ENCODE results near the gene CDH4.

The CDH4 gene

GRCh38 chr20:61705386-61706258 is 453.6 kb downstream of the CDH4 start:
- no peak for DNase-seq
- TF ChIP-seq GATA1 (IDR thresholded peaks at IDR 0.05; ENCODE audit: low read depth, low read length), result no peak
- TF ChIP-seq POLR2A (IDR thresholded peaks at IDR 0.05; ENCODE audit: low read length), result no peak

DNA sequence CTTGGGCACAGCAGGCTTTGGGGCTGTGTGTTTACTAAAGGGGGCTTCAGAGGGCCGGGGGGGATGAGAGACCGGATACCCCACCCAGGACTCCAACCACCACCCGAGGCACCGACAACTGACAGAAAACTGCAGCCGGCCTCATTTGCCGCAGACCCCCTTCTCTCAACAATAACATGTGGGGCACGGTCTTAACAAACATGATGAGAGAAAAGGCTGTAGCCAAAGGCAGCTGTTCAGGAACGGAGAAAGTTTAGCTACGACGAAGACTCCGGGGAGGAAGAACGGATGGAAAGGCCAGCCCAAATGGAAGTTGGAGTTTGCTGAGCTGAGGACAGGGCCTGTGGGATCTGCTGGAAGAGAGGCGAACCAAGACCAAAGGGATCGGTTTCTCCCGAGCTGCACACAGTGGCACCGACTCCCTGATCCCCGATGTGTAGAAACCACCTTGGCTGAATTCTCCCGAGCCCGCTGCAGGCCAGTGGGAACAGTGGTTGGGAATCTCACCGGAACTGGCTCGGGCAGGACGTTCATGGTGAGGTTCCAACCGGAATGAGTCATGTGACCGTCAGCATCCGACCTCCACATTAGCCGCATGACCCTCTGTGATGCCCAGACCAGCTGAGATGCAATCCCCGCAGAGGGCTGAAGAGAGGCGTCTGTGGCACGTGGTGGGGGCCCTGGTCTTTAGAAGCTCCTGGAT is 454.3 kb downstream of the CDH4 start:
- TF ChIP-seq GATA1 (IDR thresholded peaks at IDR 0.05; ENCODE audit: low read depth, low read length) (no peak), POLR2A (IDR thresholded peaks at IDR 0.05; ENCODE audit: low read length) (no peak)
- DNase-seq, result no peak

GRCh38 chr20:61708891-61709290 is 456.8 kb downstream of the CDH4 start:
- TF ChIP-seq POLR2A (IDR thresholded peaks at IDR 0.05; ENCODE audit: low read length), result no peak
- TF ChIP-seq GATA1 (IDR thresholded peaks at IDR 0.05; ENCODE audit: low read depth, low read length), result no peak
- DNase-seq, result no peak

DNA sequence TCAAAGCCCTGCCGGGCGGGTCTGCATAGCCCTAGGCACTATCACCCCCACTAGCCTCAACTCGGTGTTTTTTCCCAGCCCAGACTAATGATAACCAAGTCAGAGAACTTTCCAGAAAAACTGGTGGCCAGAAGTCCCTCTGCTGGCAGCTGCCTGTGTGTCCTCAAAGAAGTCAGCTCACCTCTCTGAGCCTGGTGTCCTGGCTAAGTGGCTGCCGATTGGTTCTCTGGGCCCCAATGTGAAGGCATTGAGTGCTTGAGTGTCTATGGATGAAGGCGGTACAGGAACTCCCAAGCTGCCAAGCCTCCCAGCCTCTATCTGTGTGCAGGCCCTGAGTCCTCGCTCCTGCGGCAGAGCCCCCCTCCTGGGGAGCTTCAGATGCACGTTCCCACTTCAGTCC is 458.0 kb downstream of the CDH4 start:
- DNase-seq, result no peak
- TF ChIP-seq POLR2A (IDR thresholded peaks at IDR 0.05; ENCODE audit: low read length), result no peak
- no peak for TF ChIP-seq GATA1 (IDR thresholded peaks at IDR 0.05; ENCODE audit: low read depth, low read length)

- no peak for TF ChIP-seq GATA1 (IDR thresholded peaks at IDR 0.05; ENCODE audit: low read depth, low read length)
- no peak for TF ChIP-seq POLR2A (IDR thresholded peaks at IDR 0.05; ENCODE audit: low read length)
- no peak for DNase-seq
Observed at GRCh38 chr20:61712688-61713087, 460.6 kb downstream of the CDH4 start.

- no peak for DNase-seq
- TF ChIP-seq GATA1 (IDR thresholded peaks at IDR 0.05; ENCODE audit: low read depth, low read length) (no peak), POLR2A (IDR thresholded peaks at IDR 0.05; ENCODE audit: low read length) (no peak)
Observed at GRCh38 chr20:61718361-61719005, 466.4 kb downstream of the CDH4 start.

DNA sequence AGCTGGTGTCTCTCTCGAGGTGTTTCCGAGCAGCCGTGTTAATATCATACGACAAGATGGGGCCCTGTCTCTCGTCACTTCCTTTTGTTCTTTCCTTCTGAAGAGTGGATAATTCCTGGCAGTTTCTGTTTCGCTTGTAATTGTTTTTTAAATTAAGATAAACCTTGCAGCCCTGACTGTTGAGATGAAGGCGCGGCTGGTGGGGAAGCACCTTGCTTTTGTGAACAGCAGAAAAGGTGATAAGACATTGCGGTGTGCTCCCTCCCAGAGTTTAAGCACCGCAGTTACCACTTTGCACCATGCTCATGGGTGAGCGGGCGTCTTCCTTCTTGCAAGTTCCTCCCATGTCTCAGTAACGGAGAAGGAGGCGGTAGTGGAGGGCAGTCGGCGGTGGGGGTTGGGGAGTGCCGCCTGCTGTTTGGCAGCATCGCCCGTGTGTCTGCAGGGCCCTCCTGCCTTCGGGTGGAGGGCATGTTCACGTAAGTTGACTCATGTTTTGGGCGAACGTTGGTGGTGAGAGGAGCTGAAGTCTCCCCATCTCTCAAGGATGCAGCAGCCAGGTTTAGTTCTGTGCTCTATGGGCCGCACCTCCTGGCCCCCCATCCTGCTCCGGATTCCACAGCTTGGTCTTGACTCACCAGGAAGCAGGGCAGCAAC is 467.8 kb downstream of the CDH4 start:
- no peak for DNase-seq
- TF ChIP-seq POLR2A (IDR thresholded peaks at IDR 0.05; ENCODE audit: low read length) (no peak), GATA1 (IDR thresholded peaks at IDR 0.05; ENCODE audit: low read depth, low read length) (no peak)

DNA sequence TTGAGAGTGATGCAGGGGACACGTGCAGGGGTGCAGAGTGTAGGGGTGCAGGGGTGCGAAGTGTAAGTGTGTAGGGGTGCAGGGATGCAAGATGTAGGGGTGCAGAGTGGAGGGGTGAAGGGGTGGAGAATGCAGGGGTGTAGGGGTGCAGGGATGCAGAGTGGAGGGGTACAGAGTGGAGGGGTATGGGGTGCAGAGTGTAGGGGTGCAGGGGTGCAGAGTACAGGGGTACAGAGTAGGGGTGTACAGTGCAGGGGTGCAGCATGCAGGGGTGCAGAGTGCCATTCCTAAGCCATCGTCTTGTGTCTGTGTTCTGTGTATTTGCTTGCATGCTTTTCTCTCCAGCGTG is 468.3 kb downstream of the CDH4 start:
- DNase-seq, result no peak
- TF ChIP-seq GATA1 (IDR thresholded peaks at IDR 0.05; ENCODE audit: low read depth, low read length), result no peak
- no peak for TF ChIP-seq POLR2A (IDR thresholded peaks at IDR 0.05; ENCODE audit: low read length)

- no peak for TF ChIP-seq GATA1 (IDR thresholded peaks at IDR 0.05; ENCODE audit: low read depth, low read length)
- no peak for TF ChIP-seq POLR2A (IDR thresholded peaks at IDR 0.05; ENCODE audit: low read length)
- no peak for DNase-seq
Observed at GRCh38 chr20:61722146-61722678, 470.2 kb downstream of the CDH4 start.

DNA sequence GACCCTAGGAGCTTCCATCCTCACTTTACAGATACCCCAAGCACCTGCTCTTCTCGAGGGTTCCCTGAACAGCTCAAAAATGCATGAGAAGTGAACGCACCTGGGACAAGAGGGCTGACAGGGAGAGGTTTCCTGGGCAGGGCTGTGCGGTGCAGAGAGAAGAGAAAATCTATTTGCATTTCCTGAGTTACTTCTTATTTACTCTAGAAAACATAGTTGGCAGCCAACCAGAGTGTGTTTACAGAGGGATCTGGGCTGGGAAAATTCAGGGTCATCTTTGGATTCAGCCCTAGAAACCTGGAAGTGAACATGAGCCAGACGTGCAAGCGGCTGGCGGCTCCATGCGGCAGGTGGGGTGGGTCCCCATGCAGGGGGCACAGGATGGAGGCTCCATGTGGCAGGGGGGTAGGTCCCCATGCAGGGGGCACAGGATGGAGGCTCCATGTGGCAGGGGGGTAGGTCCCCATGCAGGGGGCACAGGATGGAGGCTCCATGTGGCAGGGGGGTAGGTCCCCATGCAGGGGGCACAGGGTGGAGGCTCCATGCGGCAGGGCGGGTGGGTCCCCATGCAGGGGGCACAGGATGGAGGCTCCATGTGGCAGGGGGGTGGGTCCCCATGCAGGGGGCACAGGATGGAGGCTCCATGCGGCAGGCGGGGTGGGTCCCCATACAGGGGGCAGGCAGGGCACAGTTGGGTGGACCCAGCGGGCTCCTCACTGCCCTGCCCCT is 471.6 kb downstream of the CDH4 start:
- TF ChIP-seq POLR2A (IDR thresholded peaks at IDR 0.05; ENCODE audit: low read length), result no peak
- TF ChIP-seq GATA1 (IDR thresholded peaks at IDR 0.05; ENCODE audit: low read depth, low read length), result no peak
- no peak for DNase-seq

DNA sequence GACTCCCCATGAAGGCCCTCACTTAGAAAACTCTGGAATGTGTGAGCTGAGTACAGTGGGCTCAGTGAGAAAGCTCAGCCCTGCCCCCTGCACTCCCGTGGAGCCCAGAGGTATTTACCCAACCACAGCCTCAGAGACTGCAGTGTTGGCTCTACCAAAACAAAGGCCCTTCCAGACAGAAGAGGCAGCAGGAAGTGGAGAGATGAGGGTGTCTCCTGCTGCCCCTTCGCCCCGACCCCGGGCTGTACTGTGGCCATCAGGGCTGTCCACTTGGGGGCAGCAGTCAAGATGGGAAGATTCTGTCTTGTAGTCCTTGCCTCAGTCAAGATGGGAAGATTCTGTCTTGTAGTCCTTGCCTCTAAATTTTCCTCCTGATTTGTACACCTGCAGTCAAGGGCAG is 472.3 kb downstream of the CDH4 start:
- no peak for DNase-seq
- TF ChIP-seq GATA1 (IDR thresholded peaks at IDR 0.05; ENCODE audit: low read depth, low read length) (no peak), POLR2A (IDR thresholded peaks at IDR 0.05; ENCODE audit: low read length) (no peak)

DNA sequence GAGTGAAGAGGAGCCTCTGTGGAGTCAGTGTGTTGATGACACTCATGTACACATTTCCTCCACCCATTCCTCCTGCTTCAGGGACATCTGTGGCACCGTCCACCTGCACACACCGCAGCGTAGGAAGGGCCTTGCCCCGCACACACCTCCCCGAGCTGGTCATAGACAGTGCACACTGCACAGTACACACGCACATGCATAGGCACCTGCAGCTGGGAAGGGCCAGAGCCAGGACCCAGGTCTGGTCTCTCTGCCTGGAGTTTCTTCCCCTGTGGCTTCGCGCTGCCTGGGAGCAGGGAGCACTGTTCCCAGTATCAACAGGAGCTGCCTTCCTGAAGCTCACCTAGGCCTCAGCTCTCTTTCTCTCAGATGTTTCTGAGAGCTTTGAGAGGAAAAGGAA is 473.1 kb downstream of the CDH4 start:
- TF ChIP-seq POLR2A (IDR thresholded peaks at IDR 0.05; ENCODE audit: low read length) (no peak), GATA1 (IDR thresholded peaks at IDR 0.05; ENCODE audit: low read depth, low read length) (no peak)
- no peak for DNase-seq

GRCh38 chr20:61725966-61726365 is 473.9 kb downstream of the CDH4 start:
- no peak for DNase-seq
- no peak for TF ChIP-seq POLR2A (IDR thresholded peaks at IDR 0.05; ENCODE audit: low read length)
- TF ChIP-seq GATA1 (IDR thresholded peaks at IDR 0.05; ENCODE audit: low read depth, low read length), result no peak
